Activated CD8-positive, alpha-beta memory T cell treated with anti-CD3 and anti-CD28 coated beads, Interleukin-2, amount 50 U/mL, for 4 hours (primary cell): ENCODE results near the gene UBC.
"Not testable (repeated sequence)": the region's sequence is repeated elsewhere in the genome, so short reads cannot be mapped to it uniquely, and the experiment has no call there.

Experiments used
- DNase-seq: peaks from one replicate; pipeline ENCODE4 v3.0.0-alpha.2; 2020

Gene UBC

GRCh38 chr12:124883263-124884130 lies 31.0 kb downstream of the UBC start:
- DNase-seq, result no peak

- DNase-seq, result no peak
Measured at GRCh38 chr12:124881123-124881522, 33.3 kb downstream of the UBC start.

DNA sequence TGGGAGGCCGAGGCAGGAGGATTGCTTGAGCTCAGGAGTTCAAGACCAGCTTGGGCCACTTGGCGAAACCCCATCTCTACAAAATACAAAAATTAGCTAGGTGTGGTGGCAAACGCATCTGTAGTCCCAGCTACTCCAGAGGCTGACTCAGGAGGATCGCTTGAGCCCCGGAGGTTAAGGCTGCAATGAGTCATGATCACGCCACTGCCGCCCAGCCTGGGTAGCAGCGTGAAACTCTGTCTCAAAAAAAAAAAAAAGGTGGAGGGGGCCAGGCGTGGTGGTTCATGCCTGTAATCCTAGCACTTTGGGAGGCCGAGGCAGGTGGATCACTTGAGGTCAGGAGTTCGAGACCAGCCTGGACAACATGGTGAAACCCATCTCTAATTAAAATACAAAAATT lies 34.1 kb downstream of the UBC start:
- not testable (repeated sequence) for DNase-seq

- no peak for DNase-seq
Measured at GRCh38 chr12:124878795-124879516, 35.5 kb downstream of the UBC start.

DNA sequence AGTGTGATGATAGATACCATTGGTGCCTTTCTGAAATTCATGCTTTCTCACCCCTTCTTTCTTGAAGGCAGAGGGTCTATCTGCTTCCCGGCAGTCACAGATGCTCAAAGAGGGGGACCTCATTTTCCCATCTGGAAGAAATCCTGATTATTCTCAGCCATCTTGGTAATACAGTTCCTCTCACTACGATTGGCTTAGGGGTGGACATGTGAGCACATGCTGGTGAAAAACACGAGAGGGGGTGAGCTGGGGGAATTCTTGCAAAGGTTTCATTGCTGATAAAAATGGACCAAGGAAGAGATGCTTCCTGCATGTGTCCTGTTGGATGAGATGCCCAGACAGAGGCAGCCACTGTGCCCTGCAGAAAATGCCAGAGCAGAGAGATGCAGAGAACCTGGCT lies 37.0 kb downstream of the UBC start:
- DNase-seq, result no peak

GRCh38 chr12:124876171-124876570 lies 38.3 kb downstream of the UBC start:
- DNase-seq, result no peak

- no peak for DNase-seq
Measured at GRCh38 chr12:124875803-124876132, 38.7 kb downstream of the UBC start.

GRCh38 chr12:124874988-124875802 lies 39.3 kb downstream of the UBC start:
- no peak for DNase-seq

DNA sequence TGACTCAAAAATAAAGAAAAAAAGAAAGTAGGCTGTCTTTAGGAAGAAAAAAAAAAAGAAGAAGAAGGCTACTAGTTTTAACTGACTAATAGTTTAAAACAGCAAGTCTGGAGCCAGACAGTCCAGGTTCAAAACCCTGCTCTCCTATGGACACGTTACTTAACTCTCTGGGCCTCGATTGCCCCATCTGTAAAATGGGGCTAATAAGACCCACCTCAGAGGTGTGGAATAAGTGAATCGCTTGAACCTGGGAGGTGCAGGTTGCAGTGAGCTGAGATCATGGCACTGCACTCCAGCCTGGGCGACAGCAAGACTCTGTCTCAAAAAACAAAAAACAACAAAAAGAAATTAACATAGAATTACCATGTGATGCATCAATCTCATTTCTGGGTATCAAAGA lies 40.3 kb downstream of the UBC start:
- no peak for DNase-seq

GRCh38 chr12:124872068-124872719 lies 42.3 kb downstream of the UBC start:
- no peak for DNase-seq

DNA sequence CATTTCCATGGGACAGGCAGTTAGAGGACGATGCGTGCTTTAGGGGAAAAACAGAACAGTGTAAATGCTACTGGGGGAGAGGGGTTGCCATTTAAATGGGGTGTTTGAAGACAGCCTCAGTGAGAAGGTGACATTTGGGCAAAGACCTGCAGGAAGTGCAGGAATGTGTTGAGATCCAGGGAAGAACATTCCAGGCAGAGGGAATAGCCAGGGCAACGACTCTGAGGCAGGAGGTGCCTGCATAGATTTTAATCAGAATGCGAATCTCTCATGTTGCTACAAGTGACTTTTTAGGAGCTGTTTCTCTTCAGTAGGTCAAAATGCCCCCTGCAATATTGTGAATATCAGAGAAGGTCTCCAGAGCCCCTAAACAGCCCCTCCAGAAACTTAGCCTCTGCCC lies 43.2 kb downstream of the UBC start:
- DNase-seq, result no peak

DNA sequence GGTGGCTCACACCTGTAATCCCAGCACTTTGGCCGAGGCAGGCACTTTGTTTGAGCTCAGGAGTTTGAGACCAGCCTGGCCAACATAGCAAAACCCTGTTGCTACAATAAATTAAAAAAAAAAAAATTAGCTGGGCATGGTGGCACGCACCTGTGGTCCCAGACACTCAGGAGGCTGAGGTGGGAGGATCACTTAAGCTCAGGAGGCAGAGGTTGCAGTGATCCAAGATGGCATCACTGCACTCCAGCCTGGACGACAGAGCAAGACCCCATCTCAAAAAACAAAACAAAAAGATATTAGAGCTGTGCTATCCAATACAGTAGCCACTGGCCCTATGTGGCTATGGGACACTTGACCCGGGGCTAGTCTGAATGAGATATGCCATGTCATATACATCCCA lies 43.9 kb downstream of the UBC start:
- DNase-seq, result no peak

DNA sequence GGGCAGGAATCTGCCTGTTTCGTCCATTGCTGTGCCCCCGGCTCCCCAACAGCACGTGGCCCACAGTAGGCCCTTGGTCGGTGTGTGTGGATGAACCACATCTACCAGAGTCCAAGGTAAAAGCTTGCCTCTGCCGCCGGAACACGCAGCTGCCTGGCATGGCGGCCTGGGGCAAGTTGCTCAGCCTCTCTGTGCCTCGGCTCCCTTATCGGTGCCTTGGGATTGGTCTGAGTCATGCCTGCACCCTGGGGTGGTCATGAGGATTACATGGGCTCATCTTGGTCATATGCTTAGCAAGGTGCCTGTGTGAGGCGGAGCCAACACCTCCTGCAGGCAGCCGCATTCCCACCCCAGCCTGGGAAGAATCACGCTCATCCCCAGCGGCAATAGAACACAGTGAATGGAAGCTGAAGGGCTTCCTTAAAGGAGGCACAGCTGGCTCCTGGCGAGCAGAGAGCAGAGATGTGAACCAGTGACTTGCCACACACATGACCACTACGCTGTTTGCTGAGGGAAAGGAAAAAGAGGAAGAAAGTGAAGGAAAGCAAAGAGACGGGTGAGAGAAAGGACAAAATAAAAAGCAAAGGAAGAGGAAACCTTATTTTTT lies 45.3 kb downstream of the UBC start:
- DNase-seq, result no peak

GRCh38 chr12:124868252-124869058 lies 46.0 kb downstream of the UBC start:
- DNase-seq, result no peak

DNA sequence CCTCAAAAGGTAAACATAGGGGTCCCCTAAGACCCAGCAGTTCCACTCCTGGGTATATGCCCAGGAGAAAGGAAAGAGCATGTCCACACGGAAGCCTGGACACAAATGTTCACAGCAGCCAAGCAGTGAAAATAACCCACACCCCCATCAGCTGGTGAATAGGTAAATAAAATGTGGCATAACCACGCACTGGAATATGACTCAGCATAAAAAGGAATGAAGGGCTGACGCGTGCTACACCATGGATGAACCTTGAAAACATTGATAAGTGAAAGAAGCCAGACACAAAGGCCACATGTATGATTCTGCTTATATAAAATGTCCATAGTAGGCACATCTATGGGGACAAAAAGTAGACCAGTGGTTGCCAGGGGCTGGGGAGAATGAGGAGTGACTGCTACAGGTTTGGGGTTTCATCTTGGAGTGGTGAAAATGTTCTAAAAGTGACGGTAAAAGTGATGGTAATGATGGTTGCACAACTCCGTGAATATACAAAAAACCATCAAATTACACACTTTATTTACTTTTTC lies 47.0 kb downstream of the UBC start:
- DNase-seq, result no peak

DNA sequence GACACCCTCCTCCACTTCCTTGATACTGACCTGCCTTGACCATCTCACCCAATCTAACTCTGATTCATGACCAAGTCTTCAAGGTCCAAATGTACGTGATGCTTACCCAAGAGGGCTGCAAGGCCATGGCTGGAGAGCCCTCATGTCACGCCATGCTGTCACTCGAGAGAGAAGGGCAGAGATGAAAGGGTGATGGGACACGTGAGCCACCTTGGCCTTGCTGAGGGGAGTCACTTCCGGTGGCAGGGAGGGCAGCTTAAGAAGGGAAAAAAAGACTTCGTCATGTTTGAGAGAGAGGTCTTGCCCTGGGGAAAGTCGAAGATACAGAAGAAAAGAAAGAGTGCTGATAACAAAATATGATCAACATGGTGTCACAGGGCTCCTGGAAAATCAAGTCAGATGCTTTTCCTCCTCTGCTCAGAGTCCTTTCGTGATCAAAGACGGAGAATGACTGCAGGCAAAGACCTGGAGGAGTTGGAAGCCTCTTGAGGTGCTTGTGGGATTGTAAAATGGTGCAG lies 47.5 kb downstream of the UBC start:
- no peak for DNase-seq

GRCh38 chr12:124866195-124866882 lies 48.1 kb downstream of the UBC start:
- no peak for DNase-seq

GRCh38 chr12:124865728-124866127 lies 48.7 kb downstream of the UBC start:
- no peak for DNase-seq

DNA sequence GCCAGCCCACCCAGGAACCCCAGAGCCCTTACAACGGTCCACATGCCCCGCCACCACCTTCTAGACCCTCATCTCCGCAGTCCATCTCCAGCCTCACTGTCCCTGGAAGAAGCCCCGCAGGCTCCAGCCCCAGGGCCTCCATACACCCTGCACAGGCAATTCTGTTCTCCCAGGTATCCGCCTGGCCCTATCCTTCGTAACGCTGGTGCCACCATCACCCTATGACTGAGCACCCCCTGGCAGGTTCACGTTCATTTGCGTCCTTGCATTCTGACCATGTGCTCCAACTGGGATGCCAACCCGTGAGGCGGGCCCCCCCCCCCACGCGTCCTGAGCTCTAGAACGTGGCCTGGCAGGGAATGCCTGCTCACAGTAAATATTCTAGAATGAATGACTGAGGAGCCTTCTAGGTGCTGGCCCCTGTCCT lies 50.1 kb downstream of the UBC start:
- DNase-seq, result peak; percentile 18
